ENCODE data around the gene IL36RN. TPM values are rescaled to one million over a fixed set of nuclear protein-coding genes. Genes with fewer than 3 reads are reported as not detected.
"Not testable (repeated sequence)": the region's sequence is repeated elsewhere in the genome, so short reads cannot be mapped to it uniquely, and the experiment has no call there.

Gene IL36RN
- total RNA-seq, 1 donor from 2014 or later = not detected

- DNase-seq (ENCODE audit: low spot score) = no peak
Measured at GRCh38 chr2:113073325-113073834, 14.4 kb downstream of the IL36RN start.

GRCh38 chr2:113075030-113075429 is 16.0 kb downstream of the IL36RN start:
- no peak for DNase-seq (ENCODE audit: low spot score)

DNA sequence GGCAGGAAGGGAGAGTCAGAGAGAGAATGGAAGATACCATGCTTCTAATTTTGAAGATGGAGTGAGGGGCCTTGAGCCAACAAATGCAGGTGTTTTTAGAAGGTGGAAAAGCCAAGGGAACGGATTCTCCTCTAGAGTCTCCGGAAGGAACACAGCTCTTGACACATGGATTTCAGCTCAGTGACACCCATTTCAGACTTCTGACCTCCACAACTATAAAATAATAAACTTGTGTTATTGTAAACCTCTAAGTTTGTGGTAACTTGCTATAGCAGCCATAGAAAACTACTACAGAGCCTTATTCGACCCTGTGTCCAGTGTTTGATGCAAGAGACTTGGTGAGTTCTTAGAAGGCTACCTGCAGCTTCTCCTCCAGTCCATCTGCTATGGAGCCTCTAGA is 16.6 kb downstream of the IL36RN start:
- no peak for DNase-seq (ENCODE audit: low spot score)

- no peak for DNase-seq (ENCODE audit: low spot score)
Measured at GRCh38 chr2:113076954-113077669, 18.1 kb downstream of the IL36RN start.

GRCh38 chr2:113077921-113078320 is 18.9 kb downstream of the IL36RN start:
- DNase-seq (ENCODE audit: low spot score) = no peak

DNA sequence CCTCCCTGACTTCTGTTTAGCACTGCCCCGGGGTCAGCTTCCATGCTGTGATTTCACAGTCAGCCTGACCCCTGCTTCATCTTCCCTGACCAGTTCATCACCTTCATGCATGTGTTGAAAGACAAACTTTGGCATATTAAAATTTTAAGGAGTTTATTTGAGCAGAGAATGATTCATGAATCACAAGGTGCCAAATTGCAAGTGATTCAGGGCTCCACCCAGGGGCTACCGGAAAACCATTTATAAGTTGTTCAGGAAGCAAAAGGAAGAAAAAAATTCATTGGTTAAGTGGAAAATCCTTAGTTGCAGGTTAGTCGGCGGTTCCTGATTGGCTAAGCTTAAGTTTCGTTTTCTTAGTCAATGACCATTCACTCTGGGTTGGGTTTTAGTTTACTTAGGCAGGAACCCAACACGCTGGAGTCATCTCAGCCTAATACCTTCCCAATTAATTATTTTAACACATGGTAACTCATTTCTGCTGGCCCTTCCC is 19.4 kb downstream of the IL36RN start:
- no peak for DNase-seq (ENCODE audit: low spot score)

DNA sequence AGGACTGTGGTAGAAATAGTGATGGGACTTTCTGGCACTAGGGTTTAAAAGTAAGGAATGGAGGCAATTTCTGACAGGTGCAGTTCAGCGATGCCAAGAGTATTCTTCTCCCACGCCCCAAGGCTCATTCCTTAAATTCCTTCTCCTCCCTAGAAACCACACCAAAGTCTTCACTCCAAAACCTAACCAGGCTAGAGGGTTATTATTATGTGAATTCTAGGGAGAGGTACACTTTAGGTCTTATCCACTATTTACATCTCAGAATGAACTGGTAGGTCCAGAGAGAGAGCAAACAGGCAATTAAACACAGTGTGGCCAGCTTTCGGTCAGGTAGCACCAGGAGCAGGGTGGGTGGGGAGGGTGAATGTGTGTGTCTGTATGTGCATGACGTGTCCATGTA is 20.1 kb downstream of the IL36RN start:
- no peak for DNase-seq (ENCODE audit: low spot score)

- no peak for DNase-seq (ENCODE audit: low spot score)
Measured at GRCh38 chr2:113080134-113080533, 21.1 kb downstream of the IL36RN start.

DNA sequence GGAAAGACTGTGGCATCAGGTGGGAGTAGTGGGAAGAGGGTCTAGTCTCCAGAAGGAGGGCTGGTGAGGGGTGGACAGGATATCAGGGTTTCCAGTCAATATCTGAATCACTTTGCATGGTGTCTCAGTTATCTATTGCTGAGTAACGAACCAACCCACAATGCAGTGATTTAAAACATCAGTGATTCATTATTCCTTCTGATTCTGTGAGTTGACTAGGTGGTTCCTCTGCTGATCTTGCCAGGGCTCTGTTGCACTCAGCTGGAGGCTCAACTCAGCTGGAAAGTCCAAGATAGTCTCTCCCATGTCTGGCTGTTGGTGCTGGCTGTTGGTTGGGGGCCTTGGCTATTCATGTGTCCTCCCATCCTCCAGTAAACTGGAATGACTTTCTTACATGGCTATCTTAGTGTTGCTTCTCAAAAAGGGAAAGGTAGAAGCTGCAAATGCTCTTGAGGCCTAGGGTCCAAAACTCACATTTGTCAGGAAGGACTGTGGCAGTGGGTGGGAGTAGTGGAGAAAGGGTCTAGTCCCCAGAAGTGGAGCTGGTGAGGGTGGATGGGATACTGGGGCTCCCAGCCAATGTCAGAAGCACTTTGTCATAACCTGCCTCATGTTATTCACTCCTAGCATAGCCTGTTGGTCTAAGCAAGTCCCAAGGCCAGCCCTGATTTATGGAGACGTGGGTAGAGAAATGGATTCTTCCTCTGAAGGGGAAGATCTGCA is 22.7 kb downstream of the IL36RN start:
- no peak for DNase-seq (ENCODE audit: low spot score)

DNA sequence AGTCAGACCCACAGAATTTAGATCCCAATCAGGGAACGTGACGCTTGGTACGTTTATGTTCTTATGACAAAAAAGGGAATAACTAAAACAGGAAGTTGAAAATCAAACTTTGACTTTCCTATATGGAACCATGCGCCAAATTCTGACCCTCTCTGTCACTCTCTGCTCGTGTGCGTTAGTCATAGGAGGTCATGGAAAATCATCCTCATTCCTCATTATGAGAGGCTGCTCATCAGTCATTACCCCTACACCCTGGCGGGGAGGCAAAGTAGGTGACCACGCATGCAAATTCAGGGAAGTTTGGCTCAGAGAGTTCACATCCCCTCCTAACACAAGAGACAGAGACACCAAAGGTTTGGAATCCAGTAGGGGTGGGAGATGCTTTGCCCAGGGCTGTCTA is 24.3 kb downstream of the IL36RN start:
- no peak for DNase-seq (ENCODE audit: low spot score)

- no peak for DNase-seq (ENCODE audit: low spot score)
Measured at GRCh38 chr2:113084249-113085000, 25.4 kb downstream of the IL36RN start.

- DNase-seq (ENCODE audit: low spot score) = no peak
Measured at GRCh38 chr2:113085542-113085941, 26.5 kb downstream of the IL36RN start.

GRCh38 chr2:113088213-113088992 is 29.4 kb downstream of the IL36RN start:
- DNase-seq (ENCODE audit: low spot score) = no peak

- no peak for DNase-seq (ENCODE audit: low spot score)
Measured at GRCh38 chr2:113089916-113090315, 30.9 kb downstream of the IL36RN start.

GRCh38 chr2:113091231-113091896 is 32.4 kb downstream of the IL36RN start:
- no peak for DNase-seq (ENCODE audit: low spot score)

- DNase-seq (ENCODE audit: low spot score) = no peak
Measured at GRCh38 chr2:113092864-113093612, 34.0 kb downstream of the IL36RN start.

- DNase-seq (ENCODE audit: low spot score) = no peak
Measured at GRCh38 chr2:113093613-113093977, 34.6 kb downstream of the IL36RN start.

DNA sequence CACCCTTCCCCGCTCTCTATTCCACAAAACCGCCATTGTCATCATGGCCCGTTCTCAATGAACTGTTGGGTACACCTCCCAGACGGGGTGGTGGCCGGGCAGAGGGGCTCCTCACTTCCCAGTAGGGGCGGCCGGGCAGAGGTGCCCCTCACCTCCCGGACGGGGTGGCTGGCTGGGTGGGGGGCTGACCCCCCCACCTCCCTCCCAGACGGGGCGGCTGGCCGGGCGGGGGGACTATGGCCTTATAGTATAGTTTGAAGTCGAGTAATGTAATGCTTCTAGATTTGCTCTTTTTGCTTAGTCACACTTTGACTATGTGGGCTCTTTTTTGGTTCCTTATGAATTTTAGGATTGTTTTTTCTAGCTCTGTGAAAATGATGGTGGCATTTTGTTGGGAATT is 37.3 kb downstream of the IL36RN start:
- DNase-seq (ENCODE audit: low spot score) = not testable (repeated sequence)

DNA sequence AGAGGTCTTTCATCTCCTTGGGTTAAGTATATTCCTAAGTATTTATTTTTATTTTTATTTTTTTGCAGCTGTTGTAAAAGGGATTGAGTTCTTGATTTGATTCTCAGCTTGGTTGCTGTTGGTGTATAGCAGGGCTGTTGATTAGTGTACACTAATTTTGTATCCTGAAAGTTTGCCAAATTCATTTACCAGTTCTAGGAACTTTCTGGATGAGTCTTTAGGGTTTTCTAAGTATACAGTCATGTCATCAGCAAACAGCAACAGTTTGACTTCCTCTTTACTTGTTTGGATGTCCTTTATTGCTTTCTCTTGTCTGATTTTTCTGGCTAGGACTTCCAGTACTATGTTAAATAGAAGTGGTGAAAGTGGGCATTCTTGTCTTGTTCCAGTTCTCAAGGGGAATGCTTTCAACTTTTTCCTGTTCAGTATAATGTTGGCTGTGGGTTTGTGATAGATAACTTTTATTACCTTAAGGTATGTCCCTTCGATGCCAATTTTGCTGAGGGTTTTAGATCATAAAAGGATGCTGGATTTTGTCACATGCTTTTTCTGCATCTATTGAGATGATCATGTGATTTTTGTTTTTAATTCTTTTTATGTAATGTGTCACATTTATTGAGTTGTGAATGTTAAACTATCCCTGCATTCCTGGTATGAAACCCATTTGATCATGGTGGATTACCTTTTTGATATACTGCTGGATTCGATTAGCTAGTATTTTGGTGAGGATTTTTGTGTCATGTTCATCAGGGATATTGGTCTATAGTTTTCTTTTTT is 38.0 kb downstream of the IL36RN start:
- not testable (repeated sequence) for DNase-seq (ENCODE audit: low spot score)

Data from mesenteric fat pad (tissue), 1 donor.